Upper lobe of left lung (tissue), 6 donors: Measurements from ENCODE around the gene ASPA. TPM values are rescaled to one million over a fixed set of nuclear protein-coding genes. Genes with fewer than 3 reads are reported as not detected.

Source experiments
- ATAC-seq, 2 donors: fragments of 200-7000 bp; cut with Tn5 transposase; one replicate each; pipeline ENCODE4 v1.9.1; 2022; ENCODE audit warnings: mild to moderate bottlenecking in 2 of 2, moderate library complexity in 2 of 2; ENCODE audit not compliant: low FRiP score in 2 of 2
- DNase-seq, 2 donors: peaks; one replicate each; pipeline ENCODE4 v3.0.0-alpha.2; 2019 to 2020
- H3K27ac ChIP-seq, 4 donors: fragments of 200-600 bp; sonication (generic); one replicate each; pipeline ENCODE4 v1.5.1; 2016 to 2019
- H3K27me3 ChIP-seq, 4 donors: fragments of 200-600 bp; sonication (generic); one replicate each; pipeline ENCODE4 v1.5.1; 2017 to 2019
- H3K36me3 ChIP-seq, 4 donors: fragments of 200-600 bp; sonication (generic); one replicate each; pipeline ENCODE4 v1.5.1; 2016 to 2019
- H3K4me1 ChIP-seq, 4 donors: fragments of 200-600 bp; sonication (generic); one replicate each; pipeline ENCODE4 v1.5.1; 2018 to 2019
- H3K4me3 ChIP-seq, 4 donors: fragments of 200-600 bp; sonication (generic); one replicate each; pipeline ENCODE4 v1.5.1; 2017 to 2019; ENCODE audit warnings: mild to moderate bottlenecking in 2 of 4, moderate library complexity in 1 of 4
- H3K9me3 ChIP-seq, 4 donors: fragments of 200-600 bp; sonication (generic); one replicate each; pipeline ENCODE4 v1.5.1; 2018 to 2019
- CTCF ChIP-seq, 6 experiments: fragments of 450-650 bp in 4 of 6; fragments of 200-600 bp in 2 of 6; sonication (generic) in 2 of 6; IDR thresholded peaks; one replicate each; pipeline ENCODE4 v1.5.1; 2016 to 2019; ENCODE audit warnings: antibody characterized with exemption in 6 of 6
- EP300 ChIP-seq, 4 donors: sonication (generic); formaldehyde crosslinking; IDR thresholded peaks; one replicate each; pipeline ENCODE4 v1.5.1; 2017; ENCODE audit warnings: antibody characterized with exemption in 4 of 4, control low read depth in 2 of 4
- POLR2A ChIP-seq, 4 donors: fragments of 450-650 bp; IDR thresholded peaks; one replicate each; pipeline ENCODE4 v1.5.1; 2016 to 2017; ENCODE audit warnings: antibody characterized with exemption in 4 of 4, mild to moderate bottlenecking in 2 of 4
- POLR2AphosphoS5 ChIP-seq, 2 donors: sonication (generic); formaldehyde crosslinking; IDR thresholded peaks; one replicate each; pipeline ENCODE4 v1.5.1; 2017; ENCODE audit warnings: antibody characterized with exemption in 2 of 2
- WGBS, 2 donors: methylation state at CpG; one replicate each; pipeline ENCODE4 v1.1.5; 2017 to 2018; 5-methylcytosine and 5-hydroxymethylcytosine counted together
- total RNA-seq, 6 donors: library from RNA; depleted of rRNA in 4 of 6; stranded (reverse); fragments of >200 nt in 4 of 6; gene quantifications; one replicate each; pipeline versions ENCODE4 v1.1.0 to v1.2.1, GENCODE V29; 2016 to 2021
- donor health status: DM: no; HTN: no; CAD: no; lungs with moderate emphysema.
- donor health status: DM: no; HTN: yes; CAD: no; lungs with severe emphysema.

ASPA gene
- total RNA-seq, 6 donors from 2014 or later, result 0.76 to 7.6 (median 1.2) TPM

DNA sequence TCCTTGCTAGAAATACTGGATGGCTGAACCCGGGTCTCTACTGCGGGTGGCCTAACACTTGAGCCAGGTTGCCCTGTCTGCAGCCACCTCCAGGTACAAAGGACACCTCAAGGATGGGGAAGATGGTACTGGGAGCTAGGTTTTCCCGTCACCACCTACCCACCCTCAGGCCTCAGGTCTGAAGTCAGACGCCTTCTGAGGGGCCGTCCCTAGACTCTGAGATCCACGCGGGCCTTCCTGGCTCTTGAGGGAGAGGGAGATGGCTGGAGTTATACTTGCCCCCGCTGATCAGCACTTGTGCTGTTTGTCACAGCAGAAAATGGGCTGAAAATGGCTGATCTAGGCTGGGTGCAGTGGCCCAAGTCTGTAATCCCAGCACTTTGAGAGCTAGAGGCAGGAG lies 71.2 kb downstream of the ASPA start:
- no peaks in the 10 kb centered on the region for H3K27me3 ChIP-seq
- H3K9me3 ChIP-seq, result no peaks in the 10 kb centered on the region
- TF ChIP-seq POLR2AphosphoS5 (IDR thresholded peaks at IDR 0.05) (no peak), EP300 (IDR thresholded peaks at IDR 0.05) (no peak)
- H3K27ac ChIP-seq, result no peak overlapping the region
- H3K4me1 ChIP-seq, result no peaks in the 10 kb centered on the region
- H3K4me3 ChIP-seq, result no peak overlapping the region
- 80 to 93% methylated on average over 8 of the region's 8 CpGs for WGBS, 2 donors
- DNase-seq (no peak), ATAC-seq (no peak)
- no peaks in the 10 kb centered on the region for H3K36me3 ChIP-seq

GRCh38 chr17:3547628-3548027 lies 71.8 kb downstream of the ASPA start:
- Histone ChIP-seq H3K27me3 (no peaks in the 10 kb centered on the region), H3K9me3 (no peaks in the 10 kb centered on the region), H3K27ac (no peak overlapping the region), H3K4me1 (no peaks in the 10 kb centered on the region), H3K4me3 (no peak overlapping the region), H3K36me3 (no peaks in the 10 kb centered on the region)
- 71 to 81% methylated on average over 6 to 9 of the region's 11 CpGs for WGBS, 2 donors
- ATAC-seq (no peak), DNase-seq (no peak)
- no peak for TF ChIP-seq EP300 (IDR thresholded peaks at IDR 0.05)
- no peak for TF ChIP-seq POLR2A (IDR thresholded peaks at IDR 0.05)
- no peak for TF ChIP-seq CTCF (IDR thresholded peaks at IDR 0.05)
- TF ChIP-seq POLR2AphosphoS5 (IDR thresholded peaks at IDR 0.05), result no peak

- ATAC-seq, result no peak
- 88 to 95% methylated on average over 2 of the region's 2 CpGs for WGBS, 2 donors
- H3K27ac ChIP-seq, result no peak overlapping the region
- no peak for DNase-seq
- H3K4me3 ChIP-seq, result no peak overlapping the region
- no peak for TF ChIP-seq POLR2AphosphoS5 (IDR thresholded peaks at IDR 0.05)
- H3K4me1 ChIP-seq, result no peaks in the 10 kb centered on the region
- H3K36me3 ChIP-seq, result no peaks in the 10 kb centered on the region
- no peaks in the 10 kb centered on the region for H3K9me3 ChIP-seq
- H3K27me3 ChIP-seq, result no peaks in the 10 kb centered on the region
These were observed 73.9 kb downstream of the ASPA start for GRCh38 chr17:3549610-3550162.

- no peak for DNase-seq
These were observed 75.4 kb downstream of the ASPA start for GRCh38 chr17:3551189-3551588.

DNA sequence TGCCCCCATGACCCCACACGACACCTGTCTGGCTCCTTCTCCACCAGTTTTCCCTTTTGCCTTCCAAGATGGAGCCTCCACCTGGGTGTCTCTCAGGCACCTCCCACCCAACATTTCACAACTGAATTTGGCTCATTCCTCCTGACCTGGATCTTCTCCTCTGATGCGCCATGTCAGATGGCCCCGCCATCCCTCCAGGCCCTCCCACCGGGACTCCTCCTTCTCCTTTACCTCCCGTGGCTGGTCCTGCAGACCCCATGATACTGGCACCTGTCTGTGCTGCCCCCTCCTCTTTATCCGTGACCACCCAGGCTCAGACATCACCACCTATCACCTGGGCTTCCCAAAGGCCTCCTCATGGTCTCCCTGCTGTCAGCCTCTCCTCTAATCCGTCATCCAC lies 77.1 kb downstream of the ASPA start:
- Histone ChIP-seq H3K4me3 (no peak overlapping the region), H3K27ac (no peak overlapping the region), H3K27me3 (no peaks in the 10 kb centered on the region), H3K9me3 (no peaks in the 10 kb centered on the region), H3K36me3 (no peaks in the 10 kb centered on the region), H3K4me1 (no peaks in the 10 kb centered on the region)
- DNase-seq (no peak), ATAC-seq (no peak)
- TF ChIP-seq POLR2AphosphoS5 (IDR thresholded peaks at IDR 0.05) (no peak), EP300 (IDR thresholded peaks at IDR 0.05) (no peak), POLR2A (IDR thresholded peaks at IDR 0.05) (no peak), CTCF (IDR thresholded peaks at IDR 0.05) (no peak)
- WGBS, 2 donors, result 85 to 88% methylated on average over 7 of the region's 7 CpGs

More at GRCh38 chr17:3551189-3551588, 75.4 kb downstream of the ASPA start:
- H3K36me3 ChIP-seq, result no peaks in the 10 kb centered on the region
- TF ChIP-seq CTCF (IDR thresholded peaks at IDR 0.05) (no peak), EP300 (IDR thresholded peaks at IDR 0.05) (no peak), POLR2A (IDR thresholded peaks at IDR 0.05) (no peak), POLR2AphosphoS5 (IDR thresholded peaks at IDR 0.05) (no peak)
- H3K9me3 ChIP-seq, result no peaks in the 10 kb centered on the region
- no peak for ATAC-seq
- no peak overlapping the region for H3K27ac ChIP-seq
- WGBS, 2 donors, result 81 to 88% methylated on average over 6 of the region's 6 CpGs
- H3K4me3 ChIP-seq, result no peak overlapping the region
- no peaks in the 10 kb centered on the region for H3K27me3 ChIP-seq
- H3K4me1 ChIP-seq, result no peaks in the 10 kb centered on the region

Other genes starting within 250 kb of the ASPA start
- gene OR3A1, start 177.6 kb upstream of the ASPA start, total RNA-seq, result not detected
- under 1 TPM in 2 of 6 donors, not detected in 4; 0.24 to 0.46 TPM for gene OR3A2, start 89.7 kb upstream of the ASPA start, total RNA-seq
- gene OR1E1, start 77.6 kb upstream of the ASPA start, total RNA-seq, result not detected
- gene OR3A3, start 64.6 kb upstream of the ASPA start, total RNA-seq, result not detected
- not detected for gene OR1E2, start 42.2 kb upstream of the ASPA start, total RNA-seq
- 1 to 10 TPM in 1 of 6 donors, under 1 TPM in 1, not detected in 4; 0.20 to 2.1 TPM for gene SPATA22, start 4.2 kb upstream of the ASPA start, total RNA-seq
- gene TRPV3, start 81.8 kb downstream of the ASPA start, total RNA-seq, result under 1 TPM; under 0.01 to 0.84 (median 0.28) TPM
- gene TRPV1, start 133.4 kb downstream of the ASPA start, total RNA-seq, result 10 to 100 TPM in 1 of 6 donors, 1 to 10 TPM in 5; 2.0 to 16.8 (median 4.8) TPM
- 10 to 100 TPM; 10.5 to 25.1 (median 12.4) TPM for gene SHPK, start 160.3 kb downstream of the ASPA start, total RNA-seq
- gene CTNS, start 160.8 kb downstream of the ASPA start, total RNA-seq, result 10 to 100 TPM; 22.1 to 31.4 (median 25.3) TPM
- 100 to 1,000 TPM in 4 of 6 donors, 10 to 100 TPM in 2; 49.2 to 200 (median 126) TPM for gene TAX1BP3, start 192.6 kb downstream of the ASPA start, total RNA-seq
- 10 to 100 TPM in 4 of 6 donors, 1 to 10 TPM in 1, not detected in 1; 9.8 to 38.7 (median 36.5) TPM for gene EMC6, start 192.8 kb downstream of the ASPA start, total RNA-seq
- gene P2RX5, start 220.2 kb downstream of the ASPA start, total RNA-seq, result 10 to 100 TPM in 1 of 6 donors, 1 to 10 TPM in 3, under 1 TPM in 1, not detected in 1; 0.46 to 15.7 (median 2.5) TPM
- gene HASPIN, start 247.9 kb downstream of the ASPA start, total RNA-seq, result 1 to 10 TPM in 2 of 6 donors, under 1 TPM in 2, not detected in 2; 0.49 to 1.7 (median 0.81) TPM